Colonic mucosa (tissue), 4 donors: ENCODE data around the gene TMED3. TPM values are rescaled to one million over a fixed set of nuclear protein-coding genes. Genes with fewer than 3 reads are reported as not detected.
"Not testable (repeated sequence)": the region's sequence is repeated elsewhere in the genome, so short reads cannot be mapped to it uniquely, and the experiment has no call there.

ENCODE experiments used
- DNase-seq: peaks from one replicate; pipeline ENCODE4 v3.0.0-alpha.2; 2020
- H3K27ac ChIP-seq: fragments of 200-600 bp; one replicate; pipeline ENCODE4 v1.8.0; 2021
- H3K27me3 ChIP-seq: fragments of 200-600 bp; one replicate; pipeline ENCODE4 v1.8.0; 2021
- H3K36me3 ChIP-seq: fragments of 200-600 bp; one replicate; pipeline ENCODE4 v1.8.0; 2021
- H3K4me1 ChIP-seq: fragments of 200-600 bp; one replicate; pipeline ENCODE4 v1.8.0; 2021; ENCODE audit warnings: mild to moderate bottlenecking
- H3K4me3 ChIP-seq: fragments of 200-600 bp; one replicate; pipeline ENCODE4 v1.8.0; 2021
- H3K9ac ChIP-seq, 2 donors: one replicate each; pipeline ENCODE4 v1.7.0; 2013; ENCODE audit warnings: control low read depth in 2 of 2, low read depth in 2 of 2, low read length in 2 of 2
- H3K9me3 ChIP-seq: fragments of 200-600 bp; one replicate; pipeline ENCODE4 v1.8.0; 2021
- CTCF ChIP-seq: fragments of 200-600 bp; IDR thresholded peaks from one replicate; pipeline ENCODE4 v1.8.0; 2022; ENCODE audit warnings: antibody characterized with exemption, mild to moderate bottlenecking
- intact Hi-C: fragments of 100-400 bp; cut with DNase I; formaldehyde crosslinking; loops from one replicate; pipeline ENCODE4 v1.14.1; 2022
- total RNA-seq, 2 donors: library from RNA; stranded (reverse); fragmentation: NEBNext Ultra II Directional in 1 of 2; extraction: Animal tissue kit (Norgen Biotek cat#: 25700) in 1 of 2; gene quantifications; one replicate each; pipeline ENCODE4 v1.2.1, GENCODE V29; 2021
- donor health status: healthy.
- donor health status: DM: no; HTN: no; CAD: no.
- donor health status: DM: no; HTN: no; CAD: no.

Gene TMED3
- total RNA-seq, 2 donors from 2014 or later, result 84.7 to 96.0 TPM

- H3K9ac ChIP-seq, result peak overlapping the region; percentile 79 to 89
- no peak overlapping the region for H3K27ac ChIP-seq
- H3K4me3 ChIP-seq, result peak overlapping the region; percentile 83
- no peak for TF ChIP-seq CTCF
- H3K9me3 ChIP-seq, result no peaks in the 10 kb centered on the region
- peaks cover 7% of the 10 kb centered on the region for H3K4me1 ChIP-seq
- DNase-seq, result no peak
- intact Hi-C loops, result no loop called here
- peaks cover 3% of the 10 kb centered on the region for H3K36me3 ChIP-seq
- no peaks in the 10 kb centered on the region for H3K27me3 ChIP-seq
These were observed 1.1 kb downstream of the TMED3 start for GRCh38 chr15:79311901-79312553.

DNA sequence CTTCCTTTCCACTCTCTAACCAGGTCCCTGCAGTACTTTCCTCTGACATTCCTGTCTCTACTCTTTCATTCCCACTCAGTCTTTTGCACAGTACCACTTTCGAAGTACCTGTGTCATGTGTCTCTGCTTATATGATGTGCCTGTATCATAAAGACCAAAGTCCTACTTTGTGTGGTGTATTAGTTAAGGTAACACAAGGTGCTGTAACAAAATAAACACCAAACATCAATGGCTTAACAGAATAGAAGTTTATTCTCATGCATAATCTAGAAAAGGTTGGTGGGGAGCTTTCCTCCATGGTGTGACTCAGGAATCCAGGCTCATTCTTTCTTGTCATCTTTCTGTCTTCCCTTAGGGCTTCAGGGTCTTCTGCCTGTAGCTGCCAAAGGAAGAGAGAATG is 3.3 kb downstream of the TMED3 start:
- no peak overlapping the region for H3K27ac ChIP-seq
- H3K4me1 ChIP-seq, result peaks cover 7% of the 10 kb centered on the region
- peaks cover 3% of the 10 kb centered on the region for H3K36me3 ChIP-seq
- TF ChIP-seq CTCF, result no peak
- H3K4me3 ChIP-seq, result no peak overlapping the region
- no peaks in the 10 kb centered on the region for H3K27me3 ChIP-seq
- DNase-seq, result no peak
- no peaks in the 10 kb centered on the region for H3K9me3 ChIP-seq
- no peak overlapping the region for H3K9ac ChIP-seq
- intact Hi-C loops, result no loop called here

GRCh38 chr15:79314811-79315210 is 3.9 kb downstream of the TMED3 start:
- no peak for DNase-seq
- Histone ChIP-seq H3K27ac (no peak overlapping the region), H3K4me3 (no peak overlapping the region), H3K27me3 (no peaks in the 10 kb centered on the region), H3K4me1 (peaks cover 7% of the 10 kb centered on the region), H3K9ac (no peak overlapping the region), H3K9me3 (no peaks in the 10 kb centered on the region), H3K36me3 (peaks cover 3% of the 10 kb centered on the region)
- intact Hi-C loops, result no loop called here
- no peak for TF ChIP-seq CTCF

GRCh38 chr15:79315623-79316328 is 4.9 kb downstream of the TMED3 start:
- no peak for DNase-seq
- peaks cover 7% of the 10 kb centered on the region for H3K4me1 ChIP-seq

GRCh38 chr15:79316864-79317263 is 6.0 kb downstream of the TMED3 start:
- Histone ChIP-seq H3K4me3 (no peak overlapping the region), H3K27me3 (no peaks in the 10 kb centered on the region), H3K27ac (no peak overlapping the region), H3K36me3 (peaks cover 8% of the 10 kb centered on the region), H3K9ac (peak overlapping the region in 1 of 2 donors; percentile 1), H3K4me1 (peaks cover 5% of the 10 kb centered on the region), H3K9me3 (no peaks in the 10 kb centered on the region)
- intact Hi-C loops, result no loop called here
- no peak for DNase-seq
- TF ChIP-seq CTCF, result no peak

More at GRCh38 chr15:79315623-79316328, 4.9 kb downstream of the TMED3 start:
- no peaks in the 10 kb centered on the region for H3K9me3 ChIP-seq
- H3K9ac ChIP-seq, result no peak overlapping the region
- H3K27me3 ChIP-seq, result no peaks in the 10 kb centered on the region
- no peak overlapping the region for H3K27ac ChIP-seq
- no peak for TF ChIP-seq CTCF
- no peak overlapping the region for H3K4me3 ChIP-seq
- peaks cover 3% of the 10 kb centered on the region for H3K36me3 ChIP-seq
- intact Hi-C loops, result no loop called here

- H3K4me3 ChIP-seq, H3K4me1 ChIP-seq, H3K27me3 ChIP-seq, DNase-seq, H3K27ac ChIP-seq, H3K36me3 ChIP-seq, H3K9me3 ChIP-seq, intact Hi-C loops, H3K9ac ChIP-seq: not testable (repeated sequence)
These were observed 9.1 kb downstream of the TMED3 start for GRCh38 chr15:79319973-79320372.
